Endothelial cell of umbilical vein (primary cell): Measurements from ENCODE around the gene BCL7C. TPM values are rescaled to one million over a fixed set of nuclear protein-coding genes. Genes with fewer than 3 reads are reported as not detected.
"Not testable (repeated sequence)": the region's sequence is repeated elsewhere in the genome, so short reads cannot be mapped to it uniquely, and the experiment has no call there.

Experiments
- BruUV-seq: library from RNA; stranded (reverse); fragments of 400-500 nt; replicated peaks from 2 replicates; lab custom pipeline; 2021; lab: Mats Ljungman, UMichigan
- CTCF ChIA-PET: fragments of 300-600, 350-600 bp; sonication (Branson Sonifier 250); formaldehyde crosslinking; loops from one replicate; lab custom pipeline; 2021; ENCODE audit warnings: antibody characterized with exemption, inconsistent platforms; lab: Charles Lee
- POLR2A ChIA-PET: fragments of 300-600, 350-600 bp; sonication (Branson Sonifier 250); formaldehyde crosslinking; loops from one replicate; lab custom pipeline; 2021; ENCODE audit warnings: antibody characterized with exemption, inconsistent platforms; lab: Charles Lee
- DNase-seq: peaks from one replicate; pipeline ENCODE4 v3.0.0-alpha.2; 2011; ENCODE audit warnings: low read depth, low spot score
- FAIRE-seq: peaks from 2 replicates; lab custom pipeline; 2011; peaks lifted over from hg19 to GRCh38; lab: Jason Lieb, UNC
- H2AFZ ChIP-seq: 2 replicates; pipeline ENCODE4 v1.6.0; 2012; ENCODE audit warnings: low read depth, low read length, control low read depth, inconsistent platforms
- H3K27ac ChIP-seq: 2 replicates; pipeline ENCODE4 v1.5.1; 2011; ENCODE audit warnings: low read depth, mild to moderate bottlenecking, control low read depth, low read length, moderate library complexity; ENCODE audit not compliant: insufficient read depth
- H3K27me3 ChIP-seq, 2 experiments: 2 replicates each; pipeline versions ENCODE4 v1.6.0 to v1.6.1; 2011; ENCODE audit warnings: low read length in 2 of 2, mixed read lengths in 1 of 2; ENCODE audit not compliant: control insufficient read depth in 2 of 2, insufficient read depth in 2 of 2
- H3K36me3 ChIP-seq, 2 experiments: 2 replicates in 1 of 2; 3 replicates in 1 of 2; pipeline ENCODE4 v1.5.1; 2011; ENCODE audit warnings: low read length in 2 of 2, mild to moderate bottlenecking in 1 of 2, moderate library complexity in 1 of 2; ENCODE audit not compliant: control insufficient read depth in 2 of 2, insufficient read depth in 2 of 2; ENCODE audit errors: extremely low read depth in 1 of 2
- H3K4me1 ChIP-seq: 3 replicates; pipeline ENCODE4 v1.5.1; 2011; ENCODE audit warnings: mild to moderate bottlenecking, low read length; ENCODE audit not compliant: control insufficient read depth, insufficient read depth; ENCODE audit errors: extremely low read depth
- H3K4me2 ChIP-seq: 2 replicates; pipeline ENCODE4 v1.6.1; 2011; ENCODE audit warnings: low read length, control low read depth, mixed read lengths; ENCODE audit not compliant: insufficient read depth
- H3K4me3 ChIP-seq, 3 experiments: fragments of 200-600 bp in 1 of 3; sonication (generic), shearing (Covaris generic) in 1 of 3; replicated peaks in 1 of 3; 2 replicates each; pipeline ENCODE4 v1.5.1; 2011 to 2016; ENCODE audit warnings: control low read depth in 3 of 3, low read length in 3 of 3, mild to moderate bottlenecking in 2 of 3, inconsistent platforms in 1 of 3, low read depth in 1 of 3, moderate library complexity in 1 of 3; ENCODE audit not compliant: insufficient read depth in 1 of 3
- H3K79me2 ChIP-seq: 2 replicates; pipeline ENCODE4 v1.6.0; 2012; ENCODE audit warnings: low read length, inconsistent platforms; ENCODE audit not compliant: control insufficient read depth, insufficient read depth
- H3K9ac ChIP-seq: replicated peaks from 2 replicates; pipeline ENCODE3; 2011; ENCODE audit warnings: low read length, control low read depth; ENCODE audit not compliant: insufficient read depth; ENCODE audit errors: extremely low read depth
- H3K9me1 ChIP-seq: replicated peaks from 3 replicates; pipeline ENCODE4 v1.6.0; 2011; ENCODE audit warnings: mild to moderate bottlenecking, low read length; ENCODE audit not compliant: control insufficient read depth, insufficient read depth; ENCODE audit errors: extremely low read depth
- H3K9me3 ChIP-seq: replicated peaks from 2 replicates; pipeline ENCODE4 v1.5.1; 2012; ENCODE audit warnings: low read length, inconsistent platforms; ENCODE audit not compliant: control insufficient read depth, insufficient read depth
- H4K20me1 ChIP-seq: replicated peaks from 2 replicates; pipeline ENCODE3; 2011; ENCODE audit warnings: mild to moderate bottlenecking, low read length; ENCODE audit not compliant: control insufficient read depth, insufficient read depth; ENCODE audit errors: extremely low read depth
- FOS ChIP-seq: IDR thresholded peaks from 2 replicates; pipeline ENCODE4 v1.6.1; 2011; ENCODE audit warnings: mild to moderate bottlenecking, low read length, moderate library complexity, borderline replicate concordance; ENCODE audit not compliant: insufficient read depth
- GATA2 ChIP-seq: IDR thresholded peaks from 2 replicates; pipeline ENCODE4 v1.7.0; 2011; ENCODE audit warnings: low read depth, mild to moderate bottlenecking, moderate library complexity, mixed read lengths, low read length; ENCODE audit not compliant: insufficient read length, insufficient read depth
- dilution Hi-C: fragments of 300-500 bp; cut with MboI; formaldehyde crosslinking; loops from one replicate; pipeline ENCODE4 v1.15.0; 2019; ENCODE audit warnings: low sequenced_read_pairs; ENCODE audit not compliant: extremely low pct_ligation_motif_present
- intact Hi-C: fragments of 100-400 bp; cut with micrococcal nuclease; formaldehyde crosslinking; loops from one replicate; pipeline ENCODE4 v1.10.0; 2022
- polyA plus RNA-seq, 4 experiments: library from polyadenylated mRNA; depleted of rRNA in 3 of 4; stranded (reverse) in 3 of 4; unstranded in 1 of 4; fragments of >200 nt; gene quantifications; 2 replicates each; pipeline versions ENCODE4 v1.2.1 to v1.2.3, GENCODE V29; 2011 to 2012; ENCODE audit warnings: missing spikeins in 1 of 4
- total RNA-seq: library from RNA; stranded (reverse); gene quantifications from 2 replicates; pipeline ENCODE4 v1.2.3, GENCODE V29; 2021
- TF ChIP-seq, protein P1 (sequence below), 2 donors: IDR thresholded peaks; 1 replicate in 1 of 2; 2 replicates in 1 of 2; pipeline ENCODE4 v1.5.1; 2011; ENCODE audit warnings: low read length in 2 of 2, mild to moderate bottlenecking in 2 of 2, moderate library complexity in 2 of 2, control low read depth in 1 of 2, inconsistent platforms in 1 of 2, low read depth in 1 of 2; ENCODE audit not compliant: insufficient read depth in 1 of 2; ENCODE audit errors: extremely low read depth in 1 of 2

The BCL7C gene
- total and polyA plus RNA-seq, 2 donors (not counting 3 experiments of a cell fraction or from before 2014, with no cell fraction given): 30.2 to 38.3 TPM

DNA sequence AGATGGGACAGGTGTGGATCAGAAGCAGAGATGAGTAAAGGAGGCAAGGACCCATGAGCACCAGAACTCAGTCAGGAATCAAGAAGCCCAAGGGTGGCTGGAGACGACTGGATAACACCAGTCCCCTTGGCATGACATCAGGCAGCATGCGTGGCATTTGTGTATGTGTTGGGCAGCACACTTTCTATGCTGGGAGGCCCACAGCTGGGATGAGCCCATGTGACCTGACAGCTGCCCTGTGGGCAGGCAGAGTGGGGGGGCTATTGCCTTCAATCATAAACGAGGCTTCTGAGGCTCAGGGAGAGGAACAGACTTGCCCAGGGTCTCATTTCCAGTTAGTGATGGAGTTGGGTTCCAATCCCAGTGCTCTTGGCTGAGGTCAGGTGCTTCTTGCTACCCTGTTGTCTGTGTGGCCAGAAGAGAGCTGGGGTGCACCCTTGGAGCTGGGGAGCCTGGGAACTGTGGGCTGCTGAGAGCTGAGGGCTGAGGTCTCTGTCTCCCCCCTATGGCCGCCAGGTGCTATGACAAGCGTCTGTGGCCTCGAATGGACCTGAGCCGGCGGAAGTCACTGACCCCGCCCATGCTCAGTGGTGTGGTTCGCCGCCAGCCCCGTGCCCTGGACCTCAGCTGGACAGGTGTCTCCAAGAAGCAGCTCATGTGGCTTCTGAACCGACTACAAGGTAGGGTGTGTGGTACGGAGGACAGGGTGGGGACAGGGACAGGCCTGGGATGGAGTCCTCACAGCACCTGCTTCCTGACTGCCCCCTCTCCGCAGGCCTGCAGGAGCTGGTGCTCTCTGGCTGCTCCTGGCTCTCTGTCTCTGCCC is 47.9 kb upstream of the BCL7C start:
- CTCF ChIA-PET: interaction anchor here (0.9 to 6.7 kb wide), 12 partner anchors 9 to 927 kb away, joined by 3 to 60 read pairs (median 4); partner anchors contain the start of genes FBXL19 and ZNF629
- H3K4me2 ChIP-seq: no peak overlapping the region
- DNase-seq: peak; percentile 75
- no peak overlapping the region for H3K9ac ChIP-seq
- H3K9me3 ChIP-seq: no peaks in the 10 kb centered on the region
- peaks cover 2% of the 10 kb centered on the region for H3K4me1 ChIP-seq
- no peak overlapping the region for H3K4me3 ChIP-seq
- intact Hi-C loops (loop anchor here (1.0 kb wide), 2 partner anchors 20 to 98 kb away; no protein-coding TSS in a partner anchor), dilution Hi-C loops (no loop called here)
- TF ChIP-seq, protein P1, sequence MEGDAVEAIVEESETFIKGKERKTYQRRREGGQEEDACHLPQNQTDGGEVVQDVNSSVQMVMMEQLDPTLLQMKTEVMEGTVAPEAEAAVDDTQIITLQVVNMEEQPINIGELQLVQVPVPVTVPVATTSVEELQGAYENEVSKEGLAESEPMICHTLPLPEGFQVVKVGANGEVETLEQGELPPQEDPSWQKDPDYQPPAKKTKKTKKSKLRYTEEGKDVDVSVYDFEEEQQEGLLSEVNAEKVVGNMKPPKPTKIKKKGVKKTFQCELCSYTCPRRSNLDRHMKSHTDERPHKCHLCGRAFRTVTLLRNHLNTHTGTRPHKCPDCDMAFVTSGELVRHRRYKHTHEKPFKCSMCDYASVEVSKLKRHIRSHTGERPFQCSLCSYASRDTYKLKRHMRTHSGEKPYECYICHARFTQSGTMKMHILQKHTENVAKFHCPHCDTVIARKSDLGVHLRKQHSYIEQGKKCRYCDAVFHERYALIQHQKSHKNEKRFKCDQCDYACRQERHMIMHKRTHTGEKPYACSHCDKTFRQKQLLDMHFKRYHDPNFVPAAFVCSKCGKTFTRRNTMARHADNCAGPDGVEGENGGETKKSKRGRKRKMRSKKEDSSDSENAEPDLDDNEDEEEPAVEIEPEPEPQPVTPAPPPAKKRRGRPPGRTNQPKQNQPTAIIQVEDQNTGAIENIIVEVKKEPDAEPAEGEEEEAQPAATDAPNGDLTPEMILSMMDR (IDR thresholded peaks at IDR 0.05; ENCODE audit: extremely low read depth in 1 of 2, insufficient read depth in 1 of 2, low read depth in 1 of 2, low read length in 2 of 2): peak; percentile 90 to 96
- TF ChIP-seq GATA2: no peak
- TF ChIP-seq FOS: no peak
- no peaks in the 10 kb centered on the region for H3K9me1 ChIP-seq
- no peak overlapping the region for H2AFZ ChIP-seq
- H4K20me1 ChIP-seq: no peaks in the 10 kb centered on the region
- FAIRE-seq: peak; percentile 85
- POLR2A ChIA-PET: interaction anchor here (0.6 to 1.6 kb wide), 2 partner anchors 11 to 241 kb away, joined by 3 read pairs; no protein-coding TSS in a partner anchor
- H3K27ac ChIP-seq: no peak overlapping the region
- BruUV-seq: no TSS peak
- no peaks in the 10 kb centered on the region for H3K27me3 ChIP-seq
- peaks cover 4 to 30% of the 10 kb centered on the region in 2 experiments for H3K36me3 ChIP-seq
- no peaks in the 10 kb centered on the region for H3K79me2 ChIP-seq

DNA sequence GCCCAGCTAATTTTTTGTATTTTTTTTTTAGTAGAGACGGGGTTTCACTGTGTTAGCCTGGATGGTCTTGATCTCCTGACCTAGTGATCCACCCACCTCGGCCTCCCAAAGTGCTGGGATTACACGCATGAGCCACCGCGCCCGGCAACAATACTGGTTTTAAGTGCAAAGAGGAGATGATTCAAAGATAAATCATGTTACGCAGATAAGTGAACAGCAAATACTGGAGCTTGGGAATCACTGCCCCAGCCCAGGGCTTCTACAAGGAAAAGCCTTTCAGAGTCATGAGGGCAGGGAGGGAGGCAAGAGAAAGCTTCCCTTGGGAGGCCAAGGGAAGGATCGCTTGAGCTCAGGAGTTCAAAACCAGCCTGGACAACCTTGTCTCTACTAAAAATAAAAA is 45.7 kb upstream of the BCL7C start:
- not testable (repeated sequence) for DNase-seq

More for the DNA sequence above, 45.7 kb upstream of the BCL7C start:
- H4K20me1 ChIP-seq, H3K27me3 ChIP-seq, BruUV-seq, dilution Hi-C loops, H3K9ac ChIP-seq, H3K9me3 ChIP-seq, H3K27ac ChIP-seq, H3K4me2 ChIP-seq, FAIRE-seq, H3K4me1 ChIP-seq, H2AFZ ChIP-seq, H3K9me1 ChIP-seq, POLR2A ChIA-PET, intact Hi-C loops, H3K79me2 ChIP-seq, H3K4me3 ChIP-seq: not testable (repeated sequence)
- peaks cover 7 to 31% of the 10 kb centered on the region in 2 experiments for H3K36me3 ChIP-seq
- CTCF ChIA-PET: interaction anchor here (1.5 to 6.7 kb wide), 2 partner anchors 11 to 95 kb away, joined by 3 to 60 read pairs; no protein-coding TSS in a partner anchor
